ENCODE results near the gene TGFBR3L. TPM values are rescaled to one million over a fixed set of nuclear protein-coding genes. Genes with fewer than 3 reads are reported as not detected.

Gene TGFBR3L
- total RNA-seq (under 1 TPM in 1 of 2 donors, not detected in 1; 0.77 TPM), polyA plus RNA-seq (under 1 TPM in 1 of 2 donors, not detected in 1; 0.25 TPM)
- long read RNA-seq, donor 1: 0 reads
- long read RNA-seq, donor 2: 0 reads
- long read RNA-seq, donor 3, partial matches to known transcripts: 0 of 1 reads
- long read RNA-seq, donor 3, other reads (novel, unspliced or antisense): 0 of 1 reads
- long read RNA-seq, donor 4: 0 reads
- long read RNA-seq, donor 5: 0 reads

- peaks cover 0 to 43% (median 28%) of the 10 kb centered on the region in 3 donors for H3K27me3 ChIP-seq (ENCODE audit: control insufficient read depth in 3 of 3, insufficient read depth in 3 of 3, low read length in 2 of 3)
- no peak for ATAC-seq (ENCODE audit: insufficient read depth, low FRiP score)
- WGBS, 2 donors: 59 to 81% methylated on average over 12 of the region's 12 CpGs
- DNase-seq: no peak
- H3K4me3 ChIP-seq: no peak within 1 kb of the TSS
- no peak for TF ChIP-seq CTCF (IDR thresholded peaks at IDR 0.05; ENCODE audit: control extremely low read depth, extremely low read depth)
- H3K9ac ChIP-seq (ENCODE audit: insufficient read depth in 1 of 2, low read length in 2 of 2): no peak within 1 kb of the TSS
- H3K36me3 ChIP-seq (ENCODE audit: control insufficient read depth in 4 of 4, insufficient read depth in 4 of 4, low read length in 4 of 4): peaks cover 5 to 35% (median 11%) of the 10 kb centered on the region in 4 donors
- peaks cover 0 to 20% (median 0%) of the 10 kb centered on the region in 4 donors for H3K9me3 ChIP-seq (ENCODE audit: control insufficient read depth in 4 of 4, insufficient read depth in 3 of 4, low read length in 3 of 4)
- no peak within 1 kb of the TSS for H3K27ac ChIP-seq (ENCODE audit: low read depth in 1 of 2, low read length in 1 of 2)
- peaks cover 0 to 21% (median 0%) of the 10 kb centered on the region in 5 donors for H3K4me1 ChIP-seq (ENCODE audit: control insufficient read depth in 5 of 5, insufficient read depth in 5 of 5, low read length in 5 of 5)
Observed at GRCh38 chr19:7914598-7915045, at the start of gene TGFBR3L. Gene TGFBR3L, plus strand, starts transcription at chr19:7914830.

GRCh38 chr19:7865262-7865911 lies 49.2 kb upstream of the TGFBR3L start:
- WGBS, 2 donors: 41 to 42% methylated on average over 10 of the region's 10 CpGs
- no peak for ATAC-seq (ENCODE audit: insufficient read depth, low FRiP score)
- TF ChIP-seq CTCF (IDR thresholded peaks at IDR 0.05; ENCODE audit: control extremely low read depth, extremely low read depth): no peak

GRCh38 chr19:7866399-7867091 lies 48.1 kb upstream of the TGFBR3L start:
- ATAC-seq (ENCODE audit: insufficient read depth, low FRiP score) (no peak), DNase-seq (no peak)
- H3K9ac ChIP-seq (ENCODE audit: insufficient read depth in 1 of 2, low read length in 2 of 2): no peak overlapping the region
- peaks cover 0 to 18% (median 8%) of the 10 kb centered on the region in 3 donors for H3K27me3 ChIP-seq (ENCODE audit: control insufficient read depth in 3 of 3, insufficient read depth in 3 of 3, low read length in 2 of 3)
- H3K27ac ChIP-seq (ENCODE audit: low read depth in 1 of 2, low read length in 1 of 2): no peak overlapping the region
- no peak overlapping the region for H3K4me3 ChIP-seq
- H3K9me3 ChIP-seq (ENCODE audit: control insufficient read depth in 4 of 4, insufficient read depth in 3 of 4, low read length in 3 of 4): peaks cover 0 to 8% (median 0%) of the 10 kb centered on the region in 4 donors
- 77 to 80% methylated on average over 12 of the region's 12 CpGs for WGBS, 2 donors
- TF ChIP-seq CTCF (IDR thresholded peaks at IDR 0.05; ENCODE audit: control extremely low read depth, extremely low read depth): no peak
- peaks cover 0 to 25% (median 9%) of the 10 kb centered on the region in 5 donors for H3K4me1 ChIP-seq (ENCODE audit: control insufficient read depth in 5 of 5, insufficient read depth in 5 of 5, low read length in 5 of 5)
- H3K36me3 ChIP-seq (ENCODE audit: control insufficient read depth in 4 of 4, insufficient read depth in 4 of 4, low read length in 4 of 4): no peaks in the 10 kb centered on the region

More at GRCh38 chr19:7865262-7865911, 49.2 kb upstream of the TGFBR3L start:
- Histone ChIP-seq H3K27ac (ENCODE audit: low read depth in 1 of 2, low read length in 1 of 2) (no peak overlapping the region), H3K9me3 (ENCODE audit: control insufficient read depth in 4 of 4, insufficient read depth in 3 of 4, low read length in 3 of 4) (peaks cover 0 to 8% (median 0%) of the 10 kb centered on the region in 4 donors), H3K4me3 (no peak overlapping the region), H3K9ac (ENCODE audit: insufficient read depth in 1 of 2, low read length in 2 of 2) (no peak overlapping the region), H3K36me3 (ENCODE audit: control insufficient read depth in 4 of 4, insufficient read depth in 4 of 4, low read length in 4 of 4) (no peaks in the 10 kb centered on the region), H3K27me3 (ENCODE audit: control insufficient read depth in 3 of 3, insufficient read depth in 3 of 3, low read length in 2 of 3) (peaks cover 0 to 18% (median 8%) of the 10 kb centered on the region in 3 donors), H3K4me1 (ENCODE audit: control insufficient read depth in 5 of 5, insufficient read depth in 5 of 5, low read length in 5 of 5) (peaks cover 0 to 23% (median 6%) of the 10 kb centered on the region in 5 donors)
- no peak for DNase-seq

All from lung (tissue), 16 donors.